Gastrocnemius medialis (tissue), 4 donors: ENCODE measurements around the gene GNAO1. TPM values are rescaled to one million over a fixed set of nuclear protein-coding genes. Genes with fewer than 3 reads are reported as not detected.

ENCODE experiments used
- ATAC-seq, 2 donors: fragments of 150-250 bp; one replicate each; pipeline ENCODE4 v1.9.1; 2016
- DNase-seq, 2 donors: peaks; one replicate each; pipeline ENCODE4 v3.0.0-alpha.2; 2019
- H3K27ac ChIP-seq, 4 donors: fragments of 200-600 bp; sonication (generic); 1 replicate in 1 of 4; 2 replicates in 3 of 4; pipeline ENCODE4 v1.5.1; 2016 to 2018; ENCODE audit warnings: mild to moderate bottlenecking in 2 of 4, moderate library complexity in 1 of 4
- H3K27me3 ChIP-seq, 3 donors: fragments of 200-600 bp; sonication (generic) in 2 of 3; 1 replicate in 1 of 3; 2 replicates in 2 of 3; pipeline versions ENCODE4 v1.5.1 to v1.6.0; 2016 to 2019; ENCODE audit warnings: mild to moderate bottlenecking in 1 of 3, moderate library complexity in 1 of 3
- H3K36me3 ChIP-seq, 2 donors: fragments of 200-600 bp; sonication (generic) in 1 of 2; one replicate each; pipeline ENCODE4 v1.5.1; 2017 to 2018
- H3K4me1 ChIP-seq, 2 donors: fragments of 200-600 bp; sonication (generic) in 1 of 2; one replicate each; pipeline ENCODE4 v1.5.1; 2016 to 2017; ENCODE audit warnings: mild to moderate bottlenecking in 2 of 2
- H3K4me3 ChIP-seq, 4 donors: fragments of 200-600 bp; sonication (generic) in 3 of 4; 1 replicate in 1 of 4; 2 replicates in 3 of 4; pipeline ENCODE4 v1.5.1; 2016 to 2019; ENCODE audit warnings: mild to moderate bottlenecking in 2 of 4
- H3K9me3 ChIP-seq, 3 donors: fragments of 200-600 bp; sonication (generic) in 2 of 3; 1 replicate in 1 of 3; 2 replicates in 2 of 3; pipeline ENCODE4 v1.5.1; 2016 to 2019
- CTCF ChIP-seq, 5 experiments: fragments of 450-650 bp in 3 of 5; fragments of 200-600 bp in 2 of 5; sonication (generic) in 2 of 5; IDR thresholded peaks in 4 of 5; conservative IDR thresholded peaks in 1 of 5; 1 replicate in 4 of 5; 2 replicates in 1 of 5; pipeline ENCODE4 v1.5.1; 2016 to 2019; ENCODE audit warnings: antibody characterized with exemption in 5 of 5, mild to moderate bottlenecking in 3 of 5, moderate library complexity in 3 of 5
- POLR2A ChIP-seq, 2 donors: fragments of 450-650 bp; IDR thresholded peaks; one replicate each; pipeline ENCODE4 v1.6.1; 2017; ENCODE audit warnings: antibody characterized with exemption in 2 of 2, mild to moderate bottlenecking in 2 of 2, moderate library complexity in 2 of 2
- in situ Hi-C, 4 donors: fragments of 200-750 bp; cut with MboI; loops; one replicate each; pipeline versions ENCODE4 v1.15.0 to v1.8.0; 2017; ENCODE audit warnings: low sequenced_read_pairs in 4 of 4
- intact Hi-C: fragments of 100-400 bp; cut with DNase I; formaldehyde crosslinking; loops from one replicate; pipeline ENCODE4 v1.15.1; 2023; ENCODE audit warnings: low total_unique reads
- total RNA-seq, 4 donors: library from RNA; depleted of rRNA; stranded (reverse); fragments of >200 nt; gene quantifications; one replicate each; pipeline versions ENCODE4 v1.1.0 to v1.2.3, GENCODE V29; 2016

GNAO1 gene
- total RNA-seq, 4 donors from 2014 or later, result 0.25 to 2.0 (median 0.79) TPM

GRCh38 chr16:56201030-56201429 is 9.7 kb downstream of the GNAO1 start:
- no peak for DNase-seq

GRCh38 chr16:56202036-56202435 is 10.7 kb downstream of the GNAO1 start:
- H3K27me3 ChIP-seq, result no peaks in the 10 kb centered on the region
- TF ChIP-seq CTCF (IDR thresholded peaks at IDR 0.05 in 4 of 5, conservative IDR thresholded peaks at IDR 0.05 in 1 of 5), result no peak
- TF ChIP-seq POLR2A (IDR thresholded peaks at IDR 0.05), result no peak
- ATAC-seq (no peak), DNase-seq (no peak)
- intact Hi-C loops (no loop called here), in situ Hi-C loops (loop anchor here in 1 of 4 donors (10.0 kb wide), 1 partner anchor 257 kb away; no protein-coding TSS in a partner anchor)
- H3K4me1 ChIP-seq, result no peaks in the 10 kb centered on the region
- H3K27ac ChIP-seq, result no peak overlapping the region
- no peak overlapping the region for H3K4me3 ChIP-seq
- no peaks in the 10 kb centered on the region for H3K9me3 ChIP-seq
- H3K36me3 ChIP-seq, result no peaks in the 10 kb centered on the region

More at GRCh38 chr16:56201030-56201429, 9.7 kb downstream of the GNAO1 start:
- H3K9me3 ChIP-seq, result no peaks in the 10 kb centered on the region
- no peaks in the 10 kb centered on the region for H3K36me3 ChIP-seq
- in situ Hi-C loops, result loop anchor here in 1 of 4 donors (10.0 kb wide), 1 partner anchor 256 kb away; no protein-coding TSS in a partner anchor
- no peak for TF ChIP-seq POLR2A (IDR thresholded peaks at IDR 0.05)
- TF ChIP-seq CTCF (IDR thresholded peaks at IDR 0.05 in 4 of 5, conservative IDR thresholded peaks at IDR 0.05 in 1 of 5), result no peak
- H3K4me3 ChIP-seq, result no peak overlapping the region
- no peaks in the 10 kb centered on the region for H3K27me3 ChIP-seq
- no peak for ATAC-seq
- H3K27ac ChIP-seq, result no peak overlapping the region
- intact Hi-C loops, result no loop called here
- no peaks in the 10 kb centered on the region for H3K4me1 ChIP-seq

DNA sequence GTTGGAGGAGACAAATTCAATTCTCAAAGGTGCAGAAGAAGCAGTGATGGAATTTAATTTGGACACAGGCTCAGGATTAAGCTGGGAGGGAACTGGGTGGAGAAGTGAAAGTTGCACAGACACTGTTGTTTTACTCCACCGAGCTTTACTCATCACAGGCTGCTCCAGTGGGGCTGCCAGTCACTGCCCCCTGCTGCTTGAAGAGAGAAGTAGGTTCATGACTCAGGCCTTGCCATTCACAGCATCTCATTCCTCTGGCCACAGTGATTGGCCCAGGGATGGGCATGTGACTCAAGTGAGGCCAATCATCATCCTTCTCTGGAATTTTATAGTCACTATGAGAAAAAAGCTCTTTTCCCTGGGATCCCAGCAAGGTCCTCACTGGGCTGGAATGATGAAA is 11.8 kb downstream of the GNAO1 start:
- in situ Hi-C loops, result loop anchor here in 1 of 4 donors (10.0 kb wide), 1 partner anchor 258 kb away; no protein-coding TSS in a partner anchor
- TF ChIP-seq CTCF (IDR thresholded peaks at IDR 0.05 in 4 of 5, conservative IDR thresholded peaks at IDR 0.05 in 1 of 5) (no peak), POLR2A (IDR thresholded peaks at IDR 0.05) (no peak)
- ATAC-seq, result no peak
- H3K9me3 ChIP-seq, result no peaks in the 10 kb centered on the region
- DNase-seq, result no peak
- intact Hi-C loops, result no loop called here
- H3K4me1 ChIP-seq, result no peaks in the 10 kb centered on the region
- no peaks in the 10 kb centered on the region for H3K36me3 ChIP-seq
- no peaks in the 10 kb centered on the region for H3K27me3 ChIP-seq
- H3K27ac ChIP-seq, result no peak overlapping the region
- no peak overlapping the region for H3K4me3 ChIP-seq

DNA sequence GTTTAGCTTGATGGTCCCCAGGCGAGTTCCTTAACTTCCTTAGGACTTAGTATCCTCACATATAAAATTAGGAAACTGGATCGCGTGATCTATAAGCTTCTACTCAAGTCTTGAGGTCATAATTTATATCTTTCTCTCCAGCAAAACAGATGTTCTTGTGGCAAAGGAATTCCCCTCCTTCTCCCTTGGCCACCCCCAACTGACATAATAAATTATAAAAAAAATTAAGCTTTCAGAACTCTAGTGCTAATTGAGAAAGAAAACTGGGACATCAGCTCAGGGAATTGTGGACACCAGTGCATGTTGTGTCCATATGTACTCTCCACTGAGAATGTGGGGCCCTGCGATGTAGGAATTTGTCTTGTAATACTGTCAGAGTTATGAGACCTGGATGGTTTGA is 13.5 kb downstream of the GNAO1 start:
- TF ChIP-seq POLR2A (IDR thresholded peaks at IDR 0.05) (no peak), CTCF (IDR thresholded peaks at IDR 0.05 in 4 of 5, conservative IDR thresholded peaks at IDR 0.05 in 1 of 5) (no peak)
- intact Hi-C loops (no loop called here), in situ Hi-C loops (loop anchor here in 1 of 4 donors (10.0 kb wide), 1 partner anchor 260 kb away; no protein-coding TSS in a partner anchor)
- H3K4me1 ChIP-seq, result no peaks in the 10 kb centered on the region
- no peaks in the 10 kb centered on the region for H3K27me3 ChIP-seq
- H3K4me3 ChIP-seq, result no peak overlapping the region
- H3K27ac ChIP-seq, result no peak overlapping the region
- H3K9me3 ChIP-seq, result no peaks in the 10 kb centered on the region
- H3K36me3 ChIP-seq, result no peaks in the 10 kb centered on the region
- DNase-seq (no peak), ATAC-seq (no peak)

DNA sequence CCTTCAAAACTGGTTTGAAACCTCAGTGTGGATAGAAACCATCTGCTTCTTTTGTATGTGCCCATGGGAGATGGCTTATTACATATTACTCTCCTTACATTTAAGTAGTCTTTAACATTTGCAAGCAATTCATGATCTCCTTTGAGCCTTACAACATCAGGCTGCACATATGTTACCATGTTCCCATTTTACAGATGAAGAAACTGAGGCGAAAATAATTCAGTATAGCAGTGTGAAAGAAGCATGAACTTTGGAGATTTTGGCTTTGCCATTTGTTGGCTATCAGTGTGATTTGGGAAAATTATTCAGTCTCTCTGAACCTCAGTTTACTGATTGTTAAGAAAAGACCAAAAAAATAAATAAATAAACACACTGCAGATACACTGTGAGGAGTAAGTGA is 15.7 kb downstream of the GNAO1 start:
- TF ChIP-seq POLR2A (IDR thresholded peaks at IDR 0.05), result no peak
- no peak for TF ChIP-seq CTCF (IDR thresholded peaks at IDR 0.05 in 4 of 5, conservative IDR thresholded peaks at IDR 0.05 in 1 of 5)
- no peak overlapping the region for H3K27ac ChIP-seq
- no peak overlapping the region for H3K4me3 ChIP-seq
- intact Hi-C loops, result no loop called here
- H3K9me3 ChIP-seq, result no peaks in the 10 kb centered on the region
- ATAC-seq (no peak), DNase-seq (no peak)
- in situ Hi-C loops, result loop anchor here in 1 of 4 donors (10.0 kb wide), 1 partner anchor 262 kb away; no protein-coding TSS in a partner anchor
- H3K27me3 ChIP-seq, result no peaks in the 10 kb centered on the region
- no peaks in the 10 kb centered on the region for H3K36me3 ChIP-seq
- H3K4me1 ChIP-seq, result no peaks in the 10 kb centered on the region
